K562 (cell line): ENCODE results near the gene NAV2. TPM values are rescaled to one million over a fixed set of nuclear protein-coding genes. Genes with fewer than 3 reads are reported as not detected.

ENCODE experiments used
- ATAC-seq: fragments of 200-7000 bp; cut with Tn5 transposase; 3 replicates; pipeline ENCODE4 v1.9.1; 2020; ENCODE audit warnings: moderate library complexity
- BruUV-seq: library from RNA; stranded (reverse); fragments of 400-500 nt; replicated peaks from 2 replicates; lab custom pipeline; 2021; lab: Mats Ljungman, UMichigan
- CTCF ChIA-PET: fragments of 300-600 bp; formaldehyde crosslinking; extraction: SDS; loops from one replicate; lab custom pipeline; 2021; ENCODE audit warnings: low intra/inter-chr PET ratio; lab: Yijun Ruan, JAX
- POLR2A ChIA-PET: fragments of 300-600, 350-650 bp; sonication (Branson Sonifier 250); formaldehyde crosslinking; extraction: SDS; loops from one replicate; lab custom pipeline; 2021; ENCODE audit warnings: antibody characterized with exemption, inconsistent platforms; lab: Yijun Ruan, JAX
- DNase-seq, 4 experiments: peaks; one replicate each; pipeline versions ENCODE4 v3.0.0 to v3.0.0-alpha.2; 2011 to 2018; ENCODE audit warnings: low spot score in 3 of 4, mixed read lengths in 3 of 4; ENCODE audit errors: extremely low read depth in 1 of 4
- FAIRE-seq: peaks from 2 replicates; lab custom pipeline; 2011; peaks lifted over from hg19 to GRCh38; lab: Jason Lieb, UNC
- H2AFZ ChIP-seq: 2 replicates; pipeline ENCODE4 v1.6.0; 2011; ENCODE audit warnings: low read depth, low read length, control low read depth, inconsistent platforms
- H3K27ac ChIP-seq: fragments of 200-600 bp; 3 replicates; pipeline ENCODE4 v1.8.0; 2011; ENCODE audit warnings: low read depth, mild to moderate bottlenecking, control low read depth, inconsistent platforms, low read length, moderate library complexity, mixed read lengths; ENCODE audit errors: extremely low read depth
- H3K27me3 ChIP-seq, 2 experiments: fragments of 300-600 bp in 1 of 2; 2 replicates in 1 of 2; 3 replicates in 1 of 2; pipeline versions ENCODE4 v1.6.0 to v1.8.0; 2011; ENCODE audit warnings: inconsistent platforms in 2 of 2, low read length in 2 of 2, mild to moderate bottlenecking in 1 of 2, mixed read lengths in 1 of 2, moderate library complexity in 1 of 2; ENCODE audit not compliant: control insufficient read depth in 2 of 2, insufficient read depth in 2 of 2
- H3K36me3 ChIP-seq: fragments of 300-600 bp; 3 replicates; pipeline ENCODE4 v1.8.0; 2011; ENCODE audit warnings: mild to moderate bottlenecking, low read length, inconsistent platforms; ENCODE audit not compliant: control insufficient read depth, insufficient read depth
- H3K4me1 ChIP-seq, 2 experiments: fragments of 200-600 bp in 1 of 2; replicated peaks in 1 of 2; 2 replicates in 1 of 2; 3 replicates in 1 of 2; pipeline versions ENCODE4 v1.5.1 to v1.8.0; 2011; ENCODE audit warnings: inconsistent platforms in 2 of 2, low read length in 2 of 2, mild to moderate bottlenecking in 1 of 2, mixed read lengths in 1 of 2, moderate library complexity in 1 of 2; ENCODE audit not compliant: control insufficient read depth in 2 of 2, insufficient read depth in 2 of 2
- H3K4me2 ChIP-seq: 2 replicates; pipeline ENCODE4 v1.6.1; 2011; ENCODE audit warnings: low read length, control low read depth, inconsistent platforms, mixed read lengths; ENCODE audit not compliant: insufficient read depth
- H3K4me3 ChIP-seq: fragments of 200-600 bp; sonication (generic), shearing (Covaris generic); 2 replicates; pipeline ENCODE4 v1.5.1; 2016; ENCODE audit warnings: control low read depth, inconsistent platforms
- H3K79me2 ChIP-seq: fragments of 200-600 bp; 3 replicates; pipeline ENCODE4 v1.8.0; 2011; ENCODE audit warnings: low read length, inconsistent platforms; ENCODE audit not compliant: control insufficient read depth, insufficient read depth
- H3K9ac ChIP-seq, 2 experiments: 2 replicates each; pipeline versions ENCODE4 v1.6.0 to v1.6.1; 2011; ENCODE audit warnings: low read depth in 2 of 2, low read length in 2 of 2, control low read depth in 1 of 2, inconsistent platforms in 1 of 2, mild to moderate bottlenecking in 1 of 2, mixed read lengths in 1 of 2; ENCODE audit not compliant: insufficient read depth in 1 of 2
- H3K9me1 ChIP-seq: one replicate; pipeline ENCODE4 v1.6.0; 2011; ENCODE audit warnings: inconsistent platforms, mild to moderate bottlenecking, low read length, moderate library complexity; ENCODE audit not compliant: control insufficient read depth, insufficient read depth
- H3K9me3 ChIP-seq: replicated peaks from 2 replicates; pipeline ENCODE4 v1.5.1; 2011; ENCODE audit warnings: low read depth, low read length, inconsistent platforms; ENCODE audit not compliant: control insufficient read depth, insufficient read depth
- H4K20me1 ChIP-seq: replicated peaks from 2 replicates; pipeline ENCODE4 v1.6.1; 2011; ENCODE audit warnings: low read length, inconsistent platforms, mixed read lengths; ENCODE audit not compliant: control insufficient read depth, insufficient read depth
- ESRRA ChIP-seq: fragments of 450-650 bp; IDR thresholded peaks from 2 replicates; pipeline ENCODE4 v1.6.1; 2014; ENCODE audit warnings: low read depth, mild to moderate bottlenecking, moderate library complexity, borderline replicate concordance
- NCOA4 ChIP-seq: fragments of 450-650 bp; IDR thresholded peaks from 2 replicates; pipeline ENCODE4 v1.6.1; 2018; ENCODE audit warnings: mild to moderate bottlenecking; ENCODE audit not compliant: partially characterized antibody
- NR2C1 ChIP-seq, 2 experiments: fragments of 450-650 bp; IDR thresholded peaks; 2 replicates each; pipeline ENCODE4 v1.6.1; 2017; ENCODE audit warnings: mild to moderate bottlenecking in 2 of 2, antibody characterized with exemption in 1 of 2, inconsistent platforms in 1 of 2, missing compliant biosample characterization in 1 of 2, missing genetic modification characterization in 1 of 2
- SRSF1 ChIP-seq: fragments of 200-400 bp; formaldehyde crosslinking; IDR thresholded peaks from 2 replicates; pipeline ENCODE4 v1.6.1; 2017; ENCODE audit warnings: mild to moderate bottlenecking, low read depth, low read length, moderate library complexity
- TFAP4 ChIP-seq: sonication (generic); formaldehyde crosslinking; IDR thresholded peaks from 2 replicates; pipeline ENCODE4 v1.8.0; 2022; ENCODE audit warnings: missing genetic modification reagents, mild to moderate bottlenecking, moderate library complexity, borderline replicate concordance
- THAP12 ChIP-seq: fragments of 250-450 bp; sonication (Bioruptor Pico); IDR thresholded peaks from 2 replicates; pipeline ENCODE4 v1.9.0; 2021; ENCODE audit warnings: mild to moderate bottlenecking, inconsistent platforms
- USF2 ChIP-seq: sonication (generic); formaldehyde crosslinking; IDR thresholded peaks from 2 replicates; pipeline ENCODE4 v1.5.0; 2020; ENCODE audit warnings: missing genetic modification reagents
- ZFPM2 ChIP-seq: fragments of 250-450 bp; sonication (Bioruptor Pico); IDR thresholded peaks from 2 replicates; pipeline ENCODE4 v1.5.1; 2022; ENCODE audit warnings: mild to moderate bottlenecking
- ZNF609 ChIP-seq: sonication (generic); formaldehyde crosslinking; IDR thresholded peaks from 2 replicates; pipeline ENCODE4 v1.8.1; 2023; ENCODE audit warnings: missing genetic modification reagents, mild to moderate bottlenecking, borderline replicate concordance
- WGBS: fragments of 100-300 bp; shearing (Covaris generic); methylation state at CpG from one replicate; pipeline ENCODE4 v1.1.6; 2016; ENCODE audit warnings: low coverage, mixed read lengths; ENCODE audit not compliant: insufficient coverage; ENCODE audit errors: missing lambda C conversion rate; 5-methylcytosine and 5-hydroxymethylcytosine counted together
- in situ Hi-C: fragments of 300-500 bp; cut with MboI; formaldehyde crosslinking; loops from 4 replicates; pipeline ENCODE4 v1.15.0; 2018; ENCODE audit warnings: inconsistent platforms, mixed read lengths
- intact Hi-C: fragments of 100-400 bp; cut with micrococcal nuclease; formaldehyde crosslinking; loops from 2 replicates; pipeline ENCODE4 v1.14.2; 2022
- polyA plus RNA-seq, 8 experiments: library from polyadenylated mRNA; depleted of rRNA in 4 of 8; stranded (reverse) in 5 of 8; unstranded in 3 of 8; fragments of >200 nt; fragmentation: Nextera tagmentation in 2 of 8; fragmentation: Illumina TruSeq in 1 of 8; extraction: Ambion mirVana in 2 of 8; extraction: Trizol in 1 of 8; gene quantifications; 2 replicates each; pipeline versions ENCODE4 v1.2.1 to v1.2.3, GENCODE V29; 2011 to 2014; ENCODE audit warnings: inconsistent platforms in 1 of 8, missing spikeins in 1 of 8
- total RNA-seq, 7 experiments: library from RNA; depleted of rRNA in 6 of 7; stranded (reverse); fragments of >200 nt in 6 of 7; fragmentation: Illumina TruSeq in 2 of 7; extraction: Trizol in 2 of 7; gene quantifications; 2 replicates each; pipeline versions ENCODE4 v1.2.1 to v1.2.3, GENCODE V29; 2011 to 2021; ENCODE audit warnings: low replicate concordance in 1 of 7

NAV2 gene
- total and polyA plus RNA-seq, 9 of the 15 experiments (the other 6 are each of a cell fraction or from before 2014, with no cell fraction given): 0.03 to 0.35 (median 0.05) TPM

- DNase-seq (no peak), FAIRE-seq (no peak), ATAC-seq (no peak)
- BruUV-seq: no TSS peak
- 17% methylated on average over 10 of the region's 17 CpGs for WGBS
- Histone ChIP-seq H3K9ac (no peak overlapping the region), H3K9me1 (no peaks in the 10 kb centered on the region), H3K36me3 (no peaks in the 10 kb centered on the region), H3K4me1 (peaks cover 16 to 32% of the 10 kb centered on the region in 2 experiments), H4K20me1 (peaks cover 14% of the 10 kb centered on the region), H3K4me3 (no peak overlapping the region), H3K79me2 (no peaks in the 10 kb centered on the region), H2AFZ (no peak overlapping the region), H3K27ac (no peak overlapping the region), H3K4me2 (no peak overlapping the region), H3K27me3 (peaks cover 6 to 30% of the 10 kb centered on the region in 2 experiments), H3K9me3 (no peaks in the 10 kb centered on the region)
- POLR2A ChIA-PET: no interaction called here
- in situ Hi-C loops (no loop called here), intact Hi-C loops (no loop called here)
- CTCF ChIA-PET: no interaction called here
- TF ChIP-seq TFAP4 (CRISPR knock-in tag) (0 out of 2 replicates have a peak, but pooled peaks have one; percentile 3), ZNF609 (no peak), ESRRA (no peak), ZFPM2 (CRISPR knock-in tag) (no peak), USF2 (CRISPR knock-in tag) (no peak), THAP12 (CRISPR knock-in tag) (no peak), NR2C1 (IDR thresholded peaks at IDR 0.05) (no peak), NR2C1 (tag; IDR thresholded peaks at IDR 0.05) (no peak), NCOA4 (no peak), SRSF1 (no peak)
These were observed 1.4 kb downstream of the NAV2 start for GRCh38 chr11:19714022-19714386.
